Mesenchymal stem cell (in vitro differentiated cells and primary cell): Measurements from ENCODE around the gene ATAD3A.
A peak's percentile ranks its signal among the peaks of the same experiment; 100 is the strongest.

Experiments used
- DNase-seq: peaks from one replicate; pipeline ENCODE4 v3.0.0-alpha.2; 2013
- H2AFZ ChIP-seq: one replicate; pipeline ENCODE4 v1.6.1; 2013; ENCODE audit warnings: low read depth, mild to moderate bottlenecking, control low read depth, inconsistent platforms, low read length, moderate library complexity
- H2AK5ac ChIP-seq: 2 replicates; pipeline ENCODE4 v1.6.1; 2013; ENCODE audit warnings: low read length, moderate library complexity, mild to moderate bottlenecking, inconsistent platforms; ENCODE audit not compliant: severe bottlenecking
- H2BK120ac ChIP-seq: one replicate; pipeline ENCODE4 v1.6.1; 2013; ENCODE audit warnings: low read depth, mild to moderate bottlenecking, inconsistent platforms, low read length, moderate library complexity
- H2BK12ac ChIP-seq, 2 experiments: one replicate each; pipeline ENCODE4 v1.6.1; 2013; ENCODE audit warnings: inconsistent platforms in 2 of 2, low read length in 2 of 2, mild to moderate bottlenecking in 2 of 2, moderate library complexity in 2 of 2, control low read depth in 1 of 2
- H2BK15ac ChIP-seq: one replicate; pipeline ENCODE4 v1.6.1; 2013; ENCODE audit warnings: mild to moderate bottlenecking, low read depth, inconsistent platforms; ENCODE audit not compliant: poor library complexity, severe bottlenecking
- H2BK5ac ChIP-seq: 2 replicates; pipeline ENCODE4 v1.6.1; 2013; ENCODE audit warnings: low read depth, mild to moderate bottlenecking, low read length, control low read depth, inconsistent platforms; ENCODE audit not compliant: poor library complexity, severe bottlenecking
- H3K14ac ChIP-seq, 2 experiments: one replicate each; pipeline ENCODE4 v1.6.1; 2013; ENCODE audit warnings: inconsistent platforms in 2 of 2, low read length in 2 of 2, control low read depth in 1 of 2, mild to moderate bottlenecking in 1 of 2, moderate library complexity in 1 of 2
- H3K18ac ChIP-seq, 2 experiments: one replicate each; pipeline ENCODE4 v1.6.1; 2013; ENCODE audit warnings: inconsistent platforms in 2 of 2, low read length in 2 of 2, control low read depth in 1 of 2, low read depth in 1 of 2, mild to moderate bottlenecking in 1 of 2
- H3K23ac ChIP-seq, 2 experiments: one replicate each; pipeline ENCODE4 v1.6.1; 2013; ENCODE audit warnings: inconsistent platforms in 2 of 2, low read length in 2 of 2, mild to moderate bottlenecking in 2 of 2, moderate library complexity in 2 of 2, control low read depth in 1 of 2
- H3K27ac ChIP-seq: 2 replicates; pipeline ENCODE4 v1.5.1; 2013; ENCODE audit warnings: mild to moderate bottlenecking, moderate library complexity, low read length, control low read depth, inconsistent platforms; ENCODE audit not compliant: poor library complexity, severe bottlenecking
- H3K27me3 ChIP-seq, 2 experiments: 2 replicates each; pipeline versions ENCODE4 v1.6.1 to v1.7.0; 2013; ENCODE audit warnings: low read length in 2 of 2, mild to moderate bottlenecking in 2 of 2, moderate library complexity in 2 of 2, control low read depth in 1 of 2, inconsistent platforms in 1 of 2; ENCODE audit not compliant: control insufficient read depth in 1 of 2, insufficient read depth in 1 of 2
- H3K36me3 ChIP-seq, 2 experiments: 2 replicates each; pipeline versions ENCODE4 v1.6.1 to v1.7.0; 2013; ENCODE audit warnings: low read length in 2 of 2, control low read depth in 1 of 2, inconsistent platforms in 1 of 2, low read depth in 1 of 2, mild to moderate bottlenecking in 1 of 2; ENCODE audit not compliant: insufficient read depth in 2 of 2, control insufficient read depth in 1 of 2
- H3K4ac ChIP-seq, 2 experiments: one replicate each; pipeline ENCODE4 v1.6.1; 2013; ENCODE audit warnings: inconsistent platforms in 2 of 2, low read length in 2 of 2, mild to moderate bottlenecking in 2 of 2, moderate library complexity in 2 of 2, control low read depth in 1 of 2, low read depth in 1 of 2
- H3K4me1 ChIP-seq: 2 replicates; pipeline ENCODE4 v1.6.1; 2013; ENCODE audit warnings: low read depth, low read length, control low read depth; ENCODE audit not compliant: control insufficient read depth, insufficient read depth
- H3K4me2 ChIP-seq: 2 replicates; pipeline ENCODE4 v1.6.1; 2013; ENCODE audit warnings: low read length, mild to moderate bottlenecking, inconsistent platforms; ENCODE audit not compliant: poor library complexity, severe bottlenecking
- H3K4me3 ChIP-seq, 2 experiments: 2 replicates each; pipeline versions ENCODE4 v1.5.1 to v1.7.0; 2013; ENCODE audit warnings: low read length in 2 of 2, mild to moderate bottlenecking in 2 of 2, control low read depth in 1 of 2, low read depth in 1 of 2; ENCODE audit not compliant: insufficient read depth in 1 of 2
- H3K79me1 ChIP-seq: replicated peaks from 2 replicates; pipeline ENCODE4 v1.6.1; 2013; ENCODE audit warnings: mild to moderate bottlenecking, control low read depth, low read length, inconsistent platforms; ENCODE audit not compliant: poor library complexity, severe bottlenecking
- H3K9ac ChIP-seq: 2 replicates; pipeline ENCODE4 v1.7.0; 2013; ENCODE audit warnings: mild to moderate bottlenecking, low read length, moderate library complexity
- H3K9me3 ChIP-seq: 2 replicates; pipeline ENCODE4 v1.7.0; 2013; ENCODE audit warnings: mild to moderate bottlenecking, low read length; ENCODE audit not compliant: control insufficient read depth
- H4K8ac ChIP-seq: one replicate; pipeline ENCODE4 v1.6.1; 2013; ENCODE audit warnings: inconsistent platforms, mild to moderate bottlenecking, low read length, moderate library complexity
- H4K91ac ChIP-seq: one replicate; pipeline ENCODE4 v1.6.1; 2013; ENCODE audit warnings: mild to moderate bottlenecking, low read length, inconsistent platforms
- WGBS: methylation state at CpG from one replicate; pipeline ENCODE4 v1.1.7; 2013; ENCODE audit warnings: mixed read lengths; 5-methylcytosine and 5-hydroxymethylcytosine counted together

Gene ATAD3A

DNA sequence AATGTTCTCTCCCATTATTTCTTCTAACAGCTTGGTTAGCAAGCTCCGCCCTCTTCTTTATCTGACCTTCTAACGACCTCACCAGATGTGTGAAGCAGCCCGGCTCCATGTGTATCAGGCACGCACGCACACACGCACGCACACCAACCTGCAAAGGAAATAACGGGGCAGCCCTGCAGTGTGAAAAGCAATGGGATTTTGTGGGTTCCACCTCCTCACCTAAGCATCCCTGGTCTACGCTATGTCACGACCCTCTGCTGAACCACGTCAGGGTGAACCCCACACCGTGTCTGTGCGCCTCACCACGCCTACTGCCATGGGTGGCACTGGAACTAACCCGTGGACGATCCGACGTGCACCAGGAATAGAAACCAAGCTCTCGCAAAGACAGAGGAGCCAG lies 52.3 kb downstream of the ATAD3A start:
- Histone ChIP-seq H3K79me1 (peaks cover 25% of the 10 kb centered on the region), H2AFZ (no peak overlapping the region), H4K91ac (no peak overlapping the region), H2BK5ac (no peak overlapping the region), H2BK15ac (no peak overlapping the region), H3K18ac (no peak overlapping the region), H3K4me2 (no peak overlapping the region), H3K4me1 (peaks cover 8% of the 10 kb centered on the region), H3K9me3 (no peaks in the 10 kb centered on the region), H3K27me3 (no peaks in the 10 kb centered on the region), H3K4me3 (no peak overlapping the region), H2BK120ac (no peak overlapping the region), H3K36me3 (peaks cover 68 to 71% of the 10 kb centered on the region in 2 experiments), H2BK12ac (no peak overlapping the region), H2AK5ac (no peak overlapping the region), H4K8ac (no peak overlapping the region), H3K27ac (no peak overlapping the region), H3K14ac (no peak overlapping the region), H3K23ac (no peak overlapping the region), H3K9ac (no peak overlapping the region), H3K4ac (no peak overlapping the region)
- 96% methylated on average over 19 of the region's 19 CpGs for WGBS
- no peak for DNase-seq

- Histone ChIP-seq H3K4ac (no peak overlapping the region), H3K9ac (no peak overlapping the region), H3K14ac (no peak overlapping the region), H3K4me3 (no peak overlapping the region), H2BK120ac (no peak overlapping the region), H3K4me1 (peaks cover 11% of the 10 kb centered on the region), H4K91ac (no peak overlapping the region), H3K27ac (no peak overlapping the region), H2AFZ (no peak overlapping the region), H2BK12ac (no peak overlapping the region), H4K8ac (no peak overlapping the region), H3K36me3 (peaks cover 63 to 69% of the 10 kb centered on the region in 2 experiments), H3K9me3 (no peaks in the 10 kb centered on the region), H2BK15ac (no peak overlapping the region), H3K18ac (no peak overlapping the region), H3K79me1 (peaks cover 20% of the 10 kb centered on the region), H2BK5ac (no peak overlapping the region), H2AK5ac (no peak overlapping the region), H3K27me3 (no peaks in the 10 kb centered on the region), H3K23ac (no peak overlapping the region), H3K4me2 (no peak overlapping the region)
- DNase-seq = no peak
- WGBS = 98% methylated on average over 9 of the region's 10 CpGs
Observed at GRCh38 chr1:1565340-1565739, 53.4 kb downstream of the ATAD3A start.

- Histone ChIP-seq H3K14ac (no peak overlapping the region), H3K79me1 (peaks cover 7% of the 10 kb centered on the region), H2BK15ac (no peak overlapping the region), H3K36me3 (peaks cover 55 to 57% of the 10 kb centered on the region in 2 experiments), H3K27me3 (no peaks in the 10 kb centered on the region), H3K4me2 (no peak overlapping the region), H4K8ac (no peak overlapping the region), H2BK5ac (no peak overlapping the region), H4K91ac (no peak overlapping the region), H2BK12ac (no peak overlapping the region), H3K9ac (no peak overlapping the region), H2BK120ac (no peak overlapping the region), H2AK5ac (no peak overlapping the region), H3K4ac (no peak overlapping the region), H3K27ac (no peak overlapping the region), H3K23ac (no peak overlapping the region), H3K18ac (no peak overlapping the region), H2AFZ (no peak overlapping the region), H3K4me3 (no peak overlapping the region), H3K9me3 (no peaks in the 10 kb centered on the region), H3K4me1 (peaks cover 11% of the 10 kb centered on the region)
- 93% methylated on average over 31 of the region's 31 CpGs for WGBS
- DNase-seq = no peak
Observed at GRCh38 chr1:1567152-1567875, 55.4 kb downstream of the ATAD3A start.

DNA sequence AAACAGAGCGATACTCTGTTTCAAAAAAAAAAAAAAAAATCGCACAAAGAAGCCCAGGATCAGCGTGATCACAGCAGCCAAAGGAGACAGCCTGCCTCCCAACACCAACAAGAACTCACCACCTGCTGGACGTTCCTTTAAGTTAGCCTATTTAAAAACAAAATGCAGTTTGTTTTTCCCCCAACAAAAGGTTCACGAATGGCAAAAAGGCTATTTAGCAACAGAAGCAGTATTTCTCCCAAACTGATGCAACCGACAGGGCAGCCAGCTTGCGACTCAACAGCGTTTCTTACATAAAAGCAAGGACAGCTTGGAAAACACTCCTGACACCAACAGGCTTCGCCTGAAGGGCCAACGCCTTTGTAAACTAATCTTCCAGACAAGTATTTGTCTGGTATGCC lies 55.9 kb downstream of the ATAD3A start:
- Histone ChIP-seq H4K8ac (no peak overlapping the region), H3K18ac (no peak overlapping the region), H3K23ac (no peak overlapping the region), H3K4me1 (peaks cover 12% of the 10 kb centered on the region), H2AK5ac (no peak overlapping the region), H3K14ac (no peak overlapping the region), H3K4ac (no peak overlapping the region), H2BK120ac (no peak overlapping the region), H3K27me3 (no peaks in the 10 kb centered on the region), H3K9me3 (no peaks in the 10 kb centered on the region), H2BK12ac (no peak overlapping the region), H2AFZ (no peak overlapping the region), H3K9ac (no peak overlapping the region), H2BK15ac (no peak overlapping the region), H3K36me3 (peaks cover 49 to 52% of the 10 kb centered on the region in 2 experiments), H3K4me2 (no peak overlapping the region), H4K91ac (no peak overlapping the region), H2BK5ac (no peak overlapping the region), H3K79me1 (peaks cover 1% of the 10 kb centered on the region), H3K4me3 (no peak overlapping the region), H3K27ac (no peak overlapping the region)
- WGBS = 81% methylated on average over 10 of the region's 10 CpGs
- peak; percentile 23 for DNase-seq
